GM11168 (cell line): ENCODE measurements around the gene REPS2.

ENCODE experiments used
- in situ Hi-C: fragments of 300-500 bp; cut with MboI; formaldehyde crosslinking; loops from one replicate; pipeline ENCODE4 v1.12.0; 2022; ENCODE audit warnings: low sequenced_read_pairs; ENCODE audit not compliant: unreplicated experiment

REPS2 gene

GRCh38 chrX:17030580-17031270 is 84.3 kb downstream of the REPS2 start:
- in situ Hi-C loops: loop anchor here (25.0 kb wide), 1 partner anchor 143 kb away; no protein-coding TSS in a partner anchor

- in situ Hi-C loops: loop anchor here (25.0 kb wide), 1 partner anchor 145 kb away; no protein-coding TSS in a partner anchor
Observed at GRCh38 chrX:17031827-17032226, 85.4 kb downstream of the REPS2 start.

- in situ Hi-C loops: loop anchor here (25.0 kb wide), 1 partner anchor 145 kb away; no protein-coding TSS in a partner anchor
Observed at GRCh38 chrX:17032351-17032750, 85.9 kb downstream of the REPS2 start.

- in situ Hi-C loops: loop anchor here (25.0 kb wide), 1 partner anchor 146 kb away; no protein-coding TSS in a partner anchor
Observed at GRCh38 chrX:17033225-17033624, 86.8 kb downstream of the REPS2 start.

DNA sequence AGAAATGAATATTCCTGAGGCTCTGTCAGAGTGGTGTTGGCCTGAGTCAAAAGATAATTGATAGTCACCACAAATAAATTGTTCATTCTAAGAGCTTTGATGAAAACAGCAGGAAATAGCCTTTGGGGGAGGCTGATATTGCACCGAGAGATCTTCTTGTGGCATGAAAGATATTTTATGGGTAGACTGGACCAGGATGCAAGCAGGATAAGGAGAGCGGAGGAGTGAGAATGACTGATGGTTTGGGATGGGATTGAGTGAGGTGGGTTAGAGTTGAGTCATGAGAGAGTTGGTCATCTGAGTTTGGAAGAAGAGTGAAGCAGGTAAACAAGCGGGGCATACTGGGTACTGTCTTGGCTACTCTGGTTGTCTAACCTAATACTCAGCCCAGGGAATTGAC is 88.7 kb downstream of the REPS2 start:
- in situ Hi-C loops: loop anchor here (25.0 kb wide), 1 partner anchor 148 kb away; no protein-coding TSS in a partner anchor

- in situ Hi-C loops: loop anchor here (25.0 kb wide), 1 partner anchor 149 kb away; no protein-coding TSS in a partner anchor
Observed at GRCh38 chrX:17036171-17036961, 89.9 kb downstream of the REPS2 start.

DNA sequence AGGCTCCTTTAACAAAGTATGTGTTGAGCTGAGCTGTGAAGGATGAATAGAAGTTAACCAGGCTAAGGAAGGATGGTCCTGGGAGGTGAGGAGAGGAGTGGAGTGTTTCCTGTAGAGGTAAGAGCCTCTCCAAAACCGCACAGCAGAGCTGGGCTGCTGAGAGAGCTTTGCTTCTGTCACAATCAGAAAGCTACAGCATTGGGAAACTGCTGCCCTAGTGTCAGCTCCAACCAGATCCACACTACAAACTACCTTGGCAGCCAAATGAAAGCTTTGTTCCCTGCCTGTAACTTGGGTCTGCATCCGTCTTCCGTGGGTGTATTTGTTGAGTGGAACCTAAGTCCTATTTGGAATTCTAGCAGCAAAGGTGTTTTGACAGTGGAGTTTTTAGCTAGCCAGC is 91.8 kb downstream of the REPS2 start:
- in situ Hi-C loops: loop anchor here (25.0 kb wide), 1 partner anchor 151 kb away; no protein-coding TSS in a partner anchor

GRCh38 chrX:17038681-17039161 is 92.3 kb downstream of the REPS2 start:
- in situ Hi-C loops: loop anchor here (25.0 kb wide), 1 partner anchor 151 kb away; no protein-coding TSS in a partner anchor

DNA sequence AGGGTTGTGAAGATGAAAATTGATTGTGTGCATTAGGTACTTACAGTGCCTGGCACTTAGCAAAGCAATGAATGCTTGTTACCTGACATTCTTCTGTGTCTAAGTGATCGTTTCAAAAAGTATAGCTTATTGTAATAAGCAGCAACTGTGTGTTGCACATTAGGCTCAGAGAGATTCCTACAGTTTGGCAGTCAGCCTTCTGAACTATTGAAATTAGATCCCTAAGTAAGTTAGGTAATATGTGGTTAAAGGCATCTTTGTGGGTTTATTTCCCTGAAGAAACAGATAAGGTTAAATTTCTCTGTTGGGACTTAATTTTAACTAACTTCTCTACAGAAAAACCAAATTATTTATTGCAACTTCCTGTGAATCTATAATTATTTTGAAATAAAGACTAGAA is 93.4 kb downstream of the REPS2 start:
- in situ Hi-C loops: loop anchor here (25.0 kb wide), 1 partner anchor 153 kb away; no protein-coding TSS in a partner anchor

- in situ Hi-C loops: loop anchor here (25.0 kb wide), 1 partner anchor 153 kb away; no protein-coding TSS in a partner anchor
Observed at GRCh38 chrX:17040711-17041110, 94.3 kb downstream of the REPS2 start.

- in situ Hi-C loops: loop anchor here (25.0 kb wide), 1 partner anchor 155 kb away; no protein-coding TSS in a partner anchor
Observed at GRCh38 chrX:17042037-17042436, 95.6 kb downstream of the REPS2 start.

DNA sequence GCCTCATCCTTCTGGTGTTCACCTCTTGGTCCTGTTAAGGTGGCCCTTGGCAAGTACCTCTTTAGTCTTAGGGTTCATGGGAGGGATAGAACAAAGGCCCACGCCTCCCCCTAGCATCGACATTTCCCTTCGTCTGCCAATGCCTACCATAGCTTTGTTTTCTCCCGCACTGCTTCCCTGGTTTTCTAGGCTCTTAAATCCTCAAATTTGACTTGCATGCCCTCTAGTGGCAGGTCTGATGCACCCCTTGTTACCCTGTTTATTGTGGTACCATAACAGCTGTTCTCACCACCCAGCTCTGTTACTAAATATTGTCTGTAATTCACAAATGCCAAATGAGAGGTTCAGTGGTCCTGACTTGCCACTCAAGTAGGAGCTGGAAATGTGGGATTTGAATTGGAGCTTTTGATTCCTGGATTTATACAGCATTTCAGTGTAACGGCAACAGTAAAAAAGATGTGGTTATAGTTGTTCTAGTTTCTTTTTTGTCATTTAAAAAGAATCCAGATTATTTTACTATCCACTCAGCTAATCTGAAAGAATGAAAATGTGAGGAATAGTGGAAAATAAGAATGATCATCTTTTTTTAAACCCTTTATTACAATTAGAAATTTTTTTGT is 100.1 kb downstream of the REPS2 start:
- in situ Hi-C loops: loop anchor here (25.0 kb wide), 1 partner anchor 159 kb away; no protein-coding TSS in a partner anchor

- in situ Hi-C loops: loop anchor here (25.0 kb wide), 1 partner anchor 160 kb away; no protein-coding TSS in a partner anchor
Observed at GRCh38 chrX:17047224-17047623, 100.8 kb downstream of the REPS2 start.

DNA sequence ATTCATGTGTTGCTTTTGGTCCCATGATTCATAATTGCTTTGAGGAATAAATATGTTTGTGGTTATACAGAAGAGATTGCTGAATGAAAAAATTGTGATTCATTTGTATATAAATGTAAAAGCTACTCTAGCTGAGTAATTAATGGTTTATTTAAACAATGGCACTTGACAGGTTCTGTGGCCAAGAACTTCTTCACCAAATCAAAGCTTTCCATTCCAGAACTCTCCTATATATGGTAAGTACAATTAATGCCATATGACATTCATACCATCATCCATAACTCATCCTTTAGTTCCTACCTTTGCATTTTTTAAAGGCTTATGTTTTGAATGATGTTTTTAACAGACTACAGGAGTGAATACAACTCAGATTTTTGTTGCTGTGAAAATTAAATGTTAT is 105.8 kb downstream of the REPS2 start:
- in situ Hi-C loops: no loop called here

- in situ Hi-C loops: no loop called here
Observed at GRCh38 chrX:17052793-17053192, 106.3 kb downstream of the REPS2 start.

- in situ Hi-C loops: no loop called here
Observed at GRCh38 chrX:17053502-17053901, 107.0 kb downstream of the REPS2 start.

GRCh38 chrX:17056868-17057608 is 110.6 kb downstream of the REPS2 start:
- in situ Hi-C loops: no loop called here

DNA sequence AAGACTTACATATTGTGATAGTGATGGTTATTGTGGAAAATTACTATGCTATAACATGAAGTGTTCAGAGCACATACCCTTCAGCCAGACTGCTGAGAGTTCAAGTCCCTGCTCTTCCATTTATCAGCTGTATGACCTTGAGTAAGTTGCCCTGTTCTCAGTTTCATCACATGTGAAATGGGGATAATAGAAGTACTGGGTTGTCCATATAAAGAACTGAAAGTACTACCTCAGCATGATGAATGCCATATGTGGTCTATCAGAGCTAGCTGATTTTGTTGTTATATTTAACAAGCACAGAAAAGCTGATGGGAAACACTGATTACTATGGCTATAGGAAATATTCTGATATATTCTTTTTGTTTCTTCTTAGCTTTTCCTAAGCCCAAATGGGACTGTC is 115.6 kb downstream of the REPS2 start:
- in situ Hi-C loops: no loop called here

- in situ Hi-C loops: no loop called here
Observed at GRCh38 chrX:17065100-17065499, 118.6 kb downstream of the REPS2 start.
